SU-DHL-6 (cell line): ENCODE measurements around the gene FAM110D.

Source experiments
- H2AFZ ChIP-seq: fragments of 200-600 bp; sonication (generic); 2 replicates; pipeline ENCODE4 v1.6.1; 2014; ENCODE audit warnings: low read depth, mild to moderate bottlenecking, moderate library complexity, mixed read lengths, antibody characterized with exemption, low read length; ENCODE audit not compliant: severe bottlenecking
- H3F3A ChIP-seq: fragments of 200-600 bp; shearing (Covaris generic); 2 replicates; pipeline ENCODE4 v1.6.0; 2016; ENCODE audit warnings: antibody characterized with exemption, mild to moderate bottlenecking; ENCODE audit not compliant: insufficient read depth
- H3K27ac ChIP-seq: fragments of 200-600 bp; sonication (generic); 2 replicates; pipeline ENCODE4 v1.5.1; 2016; ENCODE audit warnings: low read depth, mild to moderate bottlenecking, low read length, moderate library complexity, mixed read lengths
- H3K27me3 ChIP-seq: fragments of 200-600 bp; sonication (generic), shearing (Covaris generic); 2 replicates; pipeline ENCODE4 v1.6.0; 2014; ENCODE audit warnings: mild to moderate bottlenecking, low read length
- H3K36me3 ChIP-seq: fragments of 200-600 bp; sonication (generic); 2 replicates; pipeline ENCODE4 v1.6.1; 2014; ENCODE audit warnings: mild to moderate bottlenecking, low read length, mixed read lengths
- H3K4me2 ChIP-seq: fragments of 300-600, 200-600 bp; shearing (Covaris generic), sonication (generic); 2 replicates; pipeline ENCODE4 v1.6.0; 2014; ENCODE audit warnings: low read length, low read depth, mild to moderate bottlenecking; ENCODE audit not compliant: poor library complexity, severe bottlenecking
- H3K4me3 ChIP-seq: fragments of 200-600 bp; sonication (generic); 2 replicates; pipeline ENCODE4 v1.5.1; 2014; ENCODE audit warnings: antibody characterized with exemption, low read length, mild to moderate bottlenecking, mixed read lengths; ENCODE audit not compliant: insufficient read depth, poor library complexity, severe bottlenecking
- H3K79me2 ChIP-seq: fragments of 200-600 bp; sonication (generic); 2 replicates; pipeline ENCODE4 v1.6.1; 2014; ENCODE audit warnings: mild to moderate bottlenecking, low read length, moderate library complexity; ENCODE audit not compliant: insufficient read depth
- H3K9ac ChIP-seq: fragments of 200-600 bp; sonication (generic); 2 replicates; pipeline ENCODE4 v1.7.0; 2014; ENCODE audit warnings: mild to moderate bottlenecking, low read length
- H3K9me2 ChIP-seq: fragments of 200-600 bp; sonication (generic); replicated peaks from 2 replicates; pipeline ENCODE4 v1.6.1; 2014; ENCODE audit warnings: low read length; ENCODE audit not compliant: insufficient read depth
- H3K9me3 ChIP-seq: fragments of 200-600 bp; sonication (generic); 2 replicates; pipeline ENCODE4 v1.6.1; 2014; ENCODE audit warnings: low read length, mixed read lengths; ENCODE audit not compliant: insufficient read depth
- H4K20me1 ChIP-seq: fragments of 200-600 bp; sonication (generic); 2 replicates; pipeline ENCODE4 v1.6.1; 2014; ENCODE audit warnings: low read depth, mild to moderate bottlenecking, antibody characterized with exemption, low read length, moderate library complexity, mixed read lengths
- CTCF ChIP-seq: fragments of 200-600 bp; sonication (generic); IDR thresholded peaks from one replicate; pipeline ENCODE4 v1.5.1; 2017; ENCODE audit warnings: antibody characterized with exemption, mild to moderate bottlenecking, low read length, moderate library complexity; ENCODE audit not compliant: insufficient read depth, poor library complexity, severe bottlenecking
- EZH2phosphoT487 ChIP-seq: fragments of 200-600 bp; sonication (generic), shearing (Covaris generic); conservative IDR thresholded peaks from 2 replicates; pipeline ENCODE4 v1.6.1; 2018; ENCODE audit warnings: mild to moderate bottlenecking, antibody characterized with exemption, low read length, moderate library complexity, mixed read lengths

The FAM110D gene

DNA sequence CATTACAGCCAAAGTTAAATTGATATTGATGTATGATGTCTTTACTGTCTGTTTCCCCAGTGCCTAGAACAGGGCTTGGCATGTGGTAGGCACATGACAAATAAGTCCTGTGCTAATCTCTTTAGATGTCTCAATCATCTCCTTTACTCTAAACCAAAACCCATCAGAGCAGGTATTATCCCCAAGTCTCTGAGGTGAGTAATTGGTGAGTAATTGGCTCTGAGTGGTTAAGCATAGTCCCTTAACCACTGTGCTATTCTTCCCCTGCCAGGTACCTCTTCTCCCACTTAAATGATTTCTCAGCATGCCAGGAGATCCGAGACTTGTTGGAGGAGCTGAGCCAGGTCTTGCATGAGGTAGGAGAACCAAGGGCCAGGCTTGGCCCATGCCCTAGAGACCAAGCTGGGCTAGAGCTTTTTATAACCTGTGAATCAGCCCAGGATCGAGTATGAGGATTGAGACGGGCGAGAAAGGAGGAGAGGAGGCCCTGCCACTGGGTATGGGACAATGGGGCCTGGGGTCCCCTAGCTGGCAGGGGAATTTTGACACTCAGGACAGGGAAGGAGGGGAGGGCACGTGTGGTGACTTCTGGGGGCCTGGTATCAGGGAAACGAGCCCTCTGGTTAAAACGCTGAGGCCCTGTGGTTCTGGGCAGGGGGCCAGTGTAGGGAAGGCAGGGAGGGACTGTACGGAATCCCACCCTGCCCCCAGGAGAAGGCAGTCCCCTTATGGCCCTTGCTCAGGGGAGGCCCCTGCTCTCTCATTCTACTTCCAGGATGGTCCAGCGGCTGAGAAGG, 22.9 kb downstream of the FAM110D start:
- Histone ChIP-seq H3K36me3 (no peaks in the 10 kb centered on the region), H3K79me2 (no peaks in the 10 kb centered on the region), H3K9me2 (no peaks in the 10 kb centered on the region), H3K27me3 (no peaks in the 10 kb centered on the region), H3K27ac (no peak overlapping the region), H3K9ac (no peak overlapping the region), H4K20me1 (no peaks in the 10 kb centered on the region), H3K9me3 (no peaks in the 10 kb centered on the region), H3K4me2 (no peak overlapping the region), H3F3A (no peaks in the 10 kb centered on the region), H2AFZ (no peak overlapping the region), H3K4me3 (no peak overlapping the region)
- TF ChIP-seq CTCF (no peak), EZH2phosphoT487 (no peak)

GRCh38 chr1:26182383-26182696, 23.5 kb downstream of the FAM110D start:
- H3F3A ChIP-seq, result no peaks in the 10 kb centered on the region
- H3K9ac ChIP-seq, result no peak overlapping the region
- H3K27me3 ChIP-seq, result no peaks in the 10 kb centered on the region
- H3K4me3 ChIP-seq, result no peak overlapping the region
- no peak for TF ChIP-seq EZH2phosphoT487
- TF ChIP-seq CTCF, result no peak
- no peaks in the 10 kb centered on the region for H4K20me1 ChIP-seq
- H3K79me2 ChIP-seq, result no peaks in the 10 kb centered on the region
- no peak overlapping the region for H3K4me2 ChIP-seq
- no peak overlapping the region for H3K27ac ChIP-seq
- H3K9me2 ChIP-seq, result no peaks in the 10 kb centered on the region
- H3K36me3 ChIP-seq, result no peaks in the 10 kb centered on the region
- H2AFZ ChIP-seq, result no peak overlapping the region
- H3K9me3 ChIP-seq, result no peaks in the 10 kb centered on the region

GRCh38 chr1:26184086-26184485, 25.2 kb downstream of the FAM110D start:
- no peak overlapping the region for H3K4me2 ChIP-seq
- no peaks in the 10 kb centered on the region for H4K20me1 ChIP-seq
- H3K36me3 ChIP-seq, result no peaks in the 10 kb centered on the region
- no peaks in the 10 kb centered on the region for H3K9me2 ChIP-seq
- no peak overlapping the region for H2AFZ ChIP-seq
- H3K9me3 ChIP-seq, result no peaks in the 10 kb centered on the region
- no peak overlapping the region for H3K9ac ChIP-seq
- H3K27ac ChIP-seq, result no peak overlapping the region
- TF ChIP-seq EZH2phosphoT487 (no peak), CTCF (no peak)
- H3F3A ChIP-seq, result no peaks in the 10 kb centered on the region
- no peaks in the 10 kb centered on the region for H3K79me2 ChIP-seq
- no peak overlapping the region for H3K4me3 ChIP-seq
- H3K27me3 ChIP-seq, result no peaks in the 10 kb centered on the region
